Fibroblast of lung (primary cell): ENCODE results near the gene IFNGR1.

ENCODE experiments used
- CTCF ChIP-seq, 2 donors: IDR thresholded peaks in 1 of 2; conservative IDR thresholded peaks in 1 of 2; 1 replicate in 1 of 2; 2 replicates in 1 of 2; pipeline ENCODE4 v1.5.1; 2011 to 2012; ENCODE audit warnings: low read length in 2 of 2, control low read depth in 1 of 2, inconsistent platforms in 1 of 2, low read depth in 1 of 2, mild to moderate bottlenecking in 1 of 2
- EZH2 ChIP-seq: IDR thresholded peaks from 2 replicates; pipeline ENCODE4 v1.5.1; 2012; ENCODE audit warnings: low read length, control low read depth, mild to moderate bottlenecking; ENCODE audit errors: missing control alignments

GRCh38 chr6:137185290-137185689 is 33.9 kb downstream of the IFNGR1 start:
- TF ChIP-seq EZH2, result no peak
- no peak for TF ChIP-seq CTCF (conservative IDR thresholded peaks at IDR 0.05 in 1 of 2, IDR thresholded peaks at IDR 0.05 in 1 of 2; ENCODE audit: low read depth in 1 of 2, low read length in 2 of 2)
